ENCODE data around the gene NAP1L5.

Gene NAP1L5

GRCh38 chr4:88660446-88661294, 37.0 kb downstream of the NAP1L5 start:
- TF ChIP-seq, protein P1, sequence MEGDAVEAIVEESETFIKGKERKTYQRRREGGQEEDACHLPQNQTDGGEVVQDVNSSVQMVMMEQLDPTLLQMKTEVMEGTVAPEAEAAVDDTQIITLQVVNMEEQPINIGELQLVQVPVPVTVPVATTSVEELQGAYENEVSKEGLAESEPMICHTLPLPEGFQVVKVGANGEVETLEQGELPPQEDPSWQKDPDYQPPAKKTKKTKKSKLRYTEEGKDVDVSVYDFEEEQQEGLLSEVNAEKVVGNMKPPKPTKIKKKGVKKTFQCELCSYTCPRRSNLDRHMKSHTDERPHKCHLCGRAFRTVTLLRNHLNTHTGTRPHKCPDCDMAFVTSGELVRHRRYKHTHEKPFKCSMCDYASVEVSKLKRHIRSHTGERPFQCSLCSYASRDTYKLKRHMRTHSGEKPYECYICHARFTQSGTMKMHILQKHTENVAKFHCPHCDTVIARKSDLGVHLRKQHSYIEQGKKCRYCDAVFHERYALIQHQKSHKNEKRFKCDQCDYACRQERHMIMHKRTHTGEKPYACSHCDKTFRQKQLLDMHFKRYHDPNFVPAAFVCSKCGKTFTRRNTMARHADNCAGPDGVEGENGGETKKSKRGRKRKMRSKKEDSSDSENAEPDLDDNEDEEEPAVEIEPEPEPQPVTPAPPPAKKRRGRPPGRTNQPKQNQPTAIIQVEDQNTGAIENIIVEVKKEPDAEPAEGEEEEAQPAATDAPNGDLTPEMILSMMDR (IDR thresholded peaks at IDR 0.05; ENCODE audit: low read depth, low read length): no peak
- Histone ChIP-seq H3K27me3 (ENCODE audit: insufficient read depth, low read depth, severe bottlenecking) (no peaks in the 10 kb centered on the region), H3K4me3 (ENCODE audit: low read depth, low read length) (no peak overlapping the region), H3K9me3 (ENCODE audit: severe bottlenecking) (no peaks in the 10 kb centered on the region), H3K36me3 (peaks cover 10% of the 10 kb centered on the region), H3K27ac (no peak overlapping the region)
- DNase-seq: no peak

GRCh38 chr4:88659890-88660208, 37.8 kb downstream of the NAP1L5 start:
- no peak for DNase-seq
- TF ChIP-seq, protein P1 (IDR thresholded peaks at IDR 0.05; ENCODE audit: low read depth, low read length): no peak
- Histone ChIP-seq H3K4me3 (ENCODE audit: low read depth, low read length) (no peak overlapping the region), H3K27me3 (ENCODE audit: insufficient read depth, low read depth, severe bottlenecking) (no peaks in the 10 kb centered on the region), H3K27ac (no peak overlapping the region), H3K36me3 (peaks cover 10% of the 10 kb centered on the region), H3K9me3 (ENCODE audit: severe bottlenecking) (no peaks in the 10 kb centered on the region)

- Histone ChIP-seq H3K36me3 (peaks cover 10% of the 10 kb centered on the region), H3K27ac (no peak overlapping the region), H3K27me3 (ENCODE audit: insufficient read depth, low read depth, severe bottlenecking) (no peaks in the 10 kb centered on the region), H3K4me3 (ENCODE audit: low read depth, low read length) (no peak overlapping the region), H3K9me3 (ENCODE audit: severe bottlenecking) (no peaks in the 10 kb centered on the region)
- TF ChIP-seq, protein P1 (IDR thresholded peaks at IDR 0.05; ENCODE audit: low read depth, low read length): peak; percentile 78
- peak; percentile 71 for DNase-seq
Observed at GRCh38 chr4:88659055-88659889, 38.4 kb downstream of the NAP1L5 start.

DNA sequence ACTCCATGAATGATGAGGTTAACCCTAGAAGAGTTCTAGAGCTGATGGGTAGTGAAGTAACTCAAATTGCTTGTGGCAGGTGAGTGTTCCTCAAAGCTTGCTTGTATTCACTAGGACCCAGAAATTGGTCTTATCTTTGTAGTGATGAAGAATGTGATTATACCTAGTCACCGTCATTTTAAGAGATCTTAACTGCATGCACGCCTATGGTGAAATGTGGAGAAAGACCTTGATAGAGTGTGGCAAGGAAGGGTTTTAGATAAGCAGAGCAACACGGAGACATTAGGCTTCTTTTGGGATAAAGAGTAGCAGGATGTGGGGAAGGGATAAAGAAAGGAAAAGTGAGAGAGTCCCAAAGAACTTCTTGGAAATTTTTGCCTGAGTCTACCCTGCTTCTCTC, 42.4 kb downstream of the NAP1L5 start:
- TF ChIP-seq, protein P1 (IDR thresholded peaks at IDR 0.05; ENCODE audit: low read depth, low read length): no peak
- Histone ChIP-seq H3K36me3 (peaks cover 10% of the 10 kb centered on the region), H3K27ac (no peak overlapping the region), H3K27me3 (ENCODE audit: insufficient read depth, low read depth, severe bottlenecking) (no peaks in the 10 kb centered on the region), H3K9me3 (ENCODE audit: severe bottlenecking) (no peaks in the 10 kb centered on the region), H3K4me3 (ENCODE audit: low read depth, low read length) (no peak overlapping the region)
- no peak for DNase-seq

DNA sequence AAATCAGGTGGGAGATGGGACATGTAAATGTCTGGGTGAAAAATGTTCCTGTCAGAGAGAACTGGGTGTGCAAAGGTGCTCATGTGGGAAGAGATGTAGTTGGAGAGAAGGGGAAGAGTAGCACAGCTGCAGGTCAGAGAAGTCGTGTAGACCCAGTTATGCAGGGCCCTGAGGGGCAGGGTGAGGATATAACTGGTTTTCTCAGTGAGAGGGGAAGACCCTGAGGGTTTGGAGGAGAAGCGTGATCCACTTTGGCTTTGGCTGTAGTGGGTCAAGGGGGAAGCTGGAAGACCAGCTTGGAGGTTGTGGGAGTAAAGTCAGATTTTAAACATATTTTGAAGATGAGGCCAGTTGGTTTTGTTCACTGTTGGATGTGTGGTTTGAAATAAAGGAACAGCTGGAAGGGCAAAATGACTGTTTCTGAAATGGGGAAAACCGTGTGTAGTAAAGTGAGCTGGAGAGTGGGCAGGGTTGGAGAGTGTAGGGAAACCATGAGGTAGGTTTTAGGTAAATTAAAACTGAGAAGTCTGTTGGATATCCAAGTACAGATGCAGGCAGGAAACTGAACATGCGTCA, 44.2 kb downstream of the NAP1L5 start:
- Histone ChIP-seq H3K9me3 (ENCODE audit: severe bottlenecking) (no peaks in the 10 kb centered on the region), H3K27ac (no peak overlapping the region), H3K4me3 (ENCODE audit: low read depth, low read length) (no peak overlapping the region), H3K36me3 (peaks cover 10% of the 10 kb centered on the region), H3K27me3 (ENCODE audit: insufficient read depth, low read depth, severe bottlenecking) (no peaks in the 10 kb centered on the region)
- TF ChIP-seq, protein P1 (IDR thresholded peaks at IDR 0.05; ENCODE audit: low read depth, low read length): no peak
- DNase-seq: no peak

Data from WERI-Rb-1 (cell line).